ELF-1 (cell line): ENCODE results near the gene CYS1.
A peak's percentile ranks its signal among the peaks of the same experiment; 100 is the strongest.

Source experiments
- DNase-seq: peaks from one replicate; pipeline ENCODE4 v3.0.0-alpha.2; 2016; ENCODE audit warnings: low read depth, low spot score

Gene CYS1

GRCh38 chr2:10072656-10073480 lies 7.3 kb downstream of the CYS1 start:
- peak; percentile 92 for DNase-seq

- no peak for DNase-seq
These were observed 8.6 kb downstream of the CYS1 start for GRCh38 chr2:10071595-10071994.

GRCh38 chr2:10071176-10071575 lies 9.0 kb downstream of the CYS1 start:
- no peak for DNase-seq

- DNase-seq: no peak
These were observed 12.3 kb downstream of the CYS1 start for GRCh38 chr2:10067881-10068280.

- DNase-seq: no peak
These were observed 12.9 kb downstream of the CYS1 start for GRCh38 chr2:10067330-10067729.

GRCh38 chr2:10065773-10066055 lies 14.5 kb downstream of the CYS1 start:
- DNase-seq: no peak

- DNase-seq: no peak
These were observed 15.1 kb downstream of the CYS1 start for GRCh38 chr2:10064932-10065772.

- DNase-seq: no peak
These were observed 16.6 kb downstream of the CYS1 start for GRCh38 chr2:10063566-10063965.

GRCh38 chr2:10062931-10063365 lies 17.3 kb downstream of the CYS1 start:
- DNase-seq: no peak

- no peak for DNase-seq
These were observed 18.8 kb downstream of the CYS1 start for GRCh38 chr2:10061221-10061925.

- DNase-seq: no peak
These were observed 20.5 kb downstream of the CYS1 start for GRCh38 chr2:10059552-10060335.

- no peak for DNase-seq
These were observed 21.2 kb downstream of the CYS1 start for GRCh38 chr2:10059016-10059351.

- no peak for DNase-seq
These were observed 21.8 kb downstream of the CYS1 start for GRCh38 chr2:10058251-10059015.

- peak; percentile 99 for DNase-seq
These were observed 22.7 kb downstream of the CYS1 start for GRCh38 chr2:10057231-10058107.

GRCh38 chr2:10056439-10056838 lies 23.8 kb downstream of the CYS1 start:
- no peak for DNase-seq

GRCh38 chr2:10054976-10055375 lies 25.2 kb downstream of the CYS1 start:
- DNase-seq: no peak

GRCh38 chr2:10054424-10054823 lies 25.8 kb downstream of the CYS1 start:
- no peak for DNase-seq

- DNase-seq: no peak
These were observed 26.9 kb downstream of the CYS1 start for GRCh38 chr2:10053351-10053750.

GRCh38 chr2:10052216-10052615 lies 28.0 kb downstream of the CYS1 start:
- DNase-seq: no peak
